GM18907 (cell line): ENCODE results near the gene PPP1R1C.
"Not testable (repeated sequence)": the region's sequence is repeated elsewhere in the genome, so short reads cannot be mapped to it uniquely, and the experiment has no call there.

Experiments used
- ATAC-seq: cut with Tn5 transposase; IDR thresholded peaks from one replicate; pipeline ENCODE4 v1.9.1; 2021; ENCODE audit warnings: mild to moderate bottlenecking, moderate library complexity; ENCODE audit not compliant: unreplicated experiment

Gene PPP1R1C

GRCh38 chr2:182006595-182007341 is 21.1 kb downstream of the PPP1R1C start:
- no peak for ATAC-seq

GRCh38 chr2:182014284-182014683 is 28.6 kb downstream of the PPP1R1C start:
- ATAC-seq: no peak

GRCh38 chr2:182015334-182016109 is 29.9 kb downstream of the PPP1R1C start:
- no peak for ATAC-seq

- no peak for ATAC-seq
Measured at GRCh38 chr2:182018218-182018617, 32.6 kb downstream of the PPP1R1C start.

- ATAC-seq: no peak
Measured at GRCh38 chr2:182019731-182020130, 34.1 kb downstream of the PPP1R1C start.

GRCh38 chr2:182020286-182021070 is 34.8 kb downstream of the PPP1R1C start:
- ATAC-seq: peak; percentile 66

- ATAC-seq: no peak
Measured at GRCh38 chr2:182023235-182023634, 37.6 kb downstream of the PPP1R1C start.

- ATAC-seq: not testable (repeated sequence)
Measured at GRCh38 chr2:182030875-182031274, 45.2 kb downstream of the PPP1R1C start.

GRCh38 chr2:182031956-182032355 is 46.3 kb downstream of the PPP1R1C start:
- no peak for ATAC-seq

- no peak for ATAC-seq
Measured at GRCh38 chr2:182033449-182033848, 47.8 kb downstream of the PPP1R1C start.

GRCh38 chr2:182038576-182038975 is 52.9 kb downstream of the PPP1R1C start:
- ATAC-seq: no peak

- ATAC-seq: no peak
Measured at GRCh38 chr2:182043021-182043420, 57.4 kb downstream of the PPP1R1C start.

GRCh38 chr2:182043861-182044260 is 58.2 kb downstream of the PPP1R1C start:
- ATAC-seq: no peak

GRCh38 chr2:182047544-182047943 is 61.9 kb downstream of the PPP1R1C start:
- ATAC-seq: no peak

GRCh38 chr2:182048088-182048487 is 62.4 kb downstream of the PPP1R1C start:
- ATAC-seq: no peak

GRCh38 chr2:182048621-182049020 is 63.0 kb downstream of the PPP1R1C start:
- ATAC-seq: no peak

- no peak for ATAC-seq
Measured at GRCh38 chr2:182049372-182050148, 63.9 kb downstream of the PPP1R1C start.

GRCh38 chr2:182050333-182051135 is 64.9 kb downstream of the PPP1R1C start:
- ATAC-seq: no peak

GRCh38 chr2:182055993-182056392 is 70.3 kb downstream of the PPP1R1C start:
- ATAC-seq: no peak

GRCh38 chr2:182057002-182057401 is 71.3 kb downstream of the PPP1R1C start:
- ATAC-seq: no peak
